T-cell (primary cell): ENCODE data around the gene RABGAP1L. TPM values are rescaled to one million over a fixed set of nuclear protein-coding genes. Genes with fewer than 3 reads are reported as not detected.

Source experiments
- ATAC-seq, 4 experiments: fragments of 200-7000 bp in 3 of 4; fragments of 150-1000 bp in 1 of 4; cut with Tn5 transposase; replicated peaks in 1 of 4; 1 replicate in 3 of 4; 2 replicates in 1 of 4; pipeline ENCODE4 v1.10.0; 2021; ENCODE audit warnings: moderate library complexity in 3 of 4, mild to moderate bottlenecking in 2 of 4, moderate number of reproducible peaks in 1 of 4
- CTCF ChIA-PET, 2 donors: fragments of 300-600 bp; sonication (Branson Sonifier 250); formaldehyde crosslinking; loops; one replicate each; lab custom pipeline; 2022; ENCODE audit warnings: antibody characterized with exemption in 2 of 2; lab: Charles Lee
- POLR2A ChIA-PET, 2 donors: fragments of 300-600 bp; sonication (Branson Sonifier 250); formaldehyde crosslinking; loops; one replicate each; lab custom pipeline; 2022; ENCODE audit warnings: antibody characterized with exemption in 2 of 2; lab: Charles Lee
- DNase-seq, 35 experiments: peaks; one replicate each; pipeline versions ENCODE4 v3.0.0 to v3.0.0-alpha.2; 2013 to 2023
- H3K27ac ChIP-seq: one replicate; pipeline ENCODE4 v1.5.1; 2013; ENCODE audit warnings: low read length
- H3K27me3 ChIP-seq, 2 experiments: replicated peaks in 1 of 2; 1 replicate in 1 of 2; 2 replicates in 1 of 2; pipeline versions ENCODE4 v1.6.1 to v1.7.0; 2013; ENCODE audit warnings: low read length in 1 of 2, mixed read lengths in 1 of 2; ENCODE audit not compliant: control insufficient read depth in 2 of 2, insufficient read depth in 2 of 2; ENCODE audit errors: extremely low read depth in 1 of 2
- H3K36me3 ChIP-seq, 2 donors: 1 replicate in 1 of 2; 2 replicates in 1 of 2; pipeline versions ENCODE4 v1.6.1 to v1.7.0; 2013; ENCODE audit warnings: low read length in 1 of 2; ENCODE audit not compliant: control insufficient read depth in 2 of 2, insufficient read depth in 1 of 2; ENCODE audit errors: extremely low read depth in 1 of 2
- H3K4me1 ChIP-seq, 2 experiments: 1 replicate in 1 of 2; 2 replicates in 1 of 2; pipeline versions ENCODE4 v1.6.1 to v1.7.0; 2013; ENCODE audit warnings: low read length in 2 of 2, mixed read lengths in 1 of 2; ENCODE audit not compliant: insufficient read depth in 2 of 2, control insufficient read depth in 1 of 2; ENCODE audit errors: extremely low read depth in 1 of 2
- H3K4me3 ChIP-seq, 2 donors: 1 replicate in 1 of 2; 2 replicates in 1 of 2; pipeline versions ENCODE4 v1.5.1 to v1.7.0; 2013; ENCODE audit warnings: mild to moderate bottlenecking in 2 of 2, low read length in 1 of 2, moderate library complexity in 1 of 2; ENCODE audit not compliant: control insufficient read depth in 1 of 2; ENCODE audit errors: extremely low read depth in 1 of 2
- H3K9me3 ChIP-seq: 2 replicates; pipeline ENCODE4 v1.7.0; 2013
- H3K27ac Mint-ChIP-seq, 2 donors: one replicate each; pipeline ENCODE4 v1.8.0; 2020 to 2021; ENCODE audit warnings: mild to moderate bottlenecking in 2 of 2, mixed read lengths in 2 of 2
- H3K27me3 Mint-ChIP-seq, 2 donors: one replicate each; pipeline ENCODE4 v1.8.0; 2021 to 2022; ENCODE audit warnings: mixed read lengths in 2 of 2
- H3K36me3 Mint-ChIP-seq: one replicate; pipeline ENCODE4 v1.8.0; 2021; ENCODE audit warnings: mixed read lengths
- H3K4me1 Mint-ChIP-seq, 3 donors: one replicate each; pipeline ENCODE4 v1.8.0; 2020 to 2022; ENCODE audit warnings: mixed read lengths in 3 of 3, mild to moderate bottlenecking in 1 of 3
- H3K4me3 Mint-ChIP-seq, 3 donors: one replicate each; pipeline ENCODE4 v1.8.0; 2020 to 2022; ENCODE audit warnings: mild to moderate bottlenecking in 3 of 3, mixed read lengths in 3 of 3, moderate library complexity in 3 of 3
- H3K9me3 Mint-ChIP-seq, 3 donors: one replicate each; pipeline ENCODE4 v1.8.0; 2020 to 2022; ENCODE audit warnings: mixed read lengths in 3 of 3
- whole genome bisulfite sequencing: methylation state at CpG from one replicate; pipeline ENCODE4 v1.1.5; 2013; ENCODE audit warnings: missing lambda C conversion rate; ENCODE audit not compliant: insufficient coverage; 5-methylcytosine and 5-hydroxymethylcytosine counted together
- total RNA-seq, 35 experiments: library from RNA in 6 of 35; stranded (reverse) in 6 of 35; fragments of 120-200 nt in 1 of 35; gene quantifications; one replicate each; pipeline versions ENCODE4 v1.2.1 to v1.2.4 and lab custom pipeline; 2013 to 2026

The RABGAP1L gene
- total RNA-seq, 5 donors from 2014 or later (not counting 1 experiment from before 2014, with no cell fraction given) = 75.0 to 108 (median 82.3) TPM

GRCh38 chr1:174206148-174206836 lies 47.0 kb downstream of the RABGAP1L start:
- ChIA-PET CTCF (interaction anchor here in 1 of 2 donors (3.7 kb wide), 1 partner anchor 12 kb away, joined by 20 read pairs; no protein-coding TSS in a partner anchor), POLR2A (interaction anchor here in 1 of 2 donors (0.7 kb wide), 1 partner anchor 562 kb away, joined by 3 read pairs; no protein-coding TSS in a partner anchor)
- Histone ChIP-seq H3K27ac (no peak overlapping the region), H3K27me3 (no peaks in the 10 kb centered on the region), H3K4me1 (peaks cover 0 to 15% of the 10 kb centered on the region in 2 experiments), H3K9me3 (no peaks in the 10 kb centered on the region), H3K4me3 (no peak overlapping the region), H3K36me3 (no peaks in the 10 kb centered on the region)
- peak in 1 of 35 experiments; percentile 42 for DNase-seq
- H3K9me3 Mint-ChIP-seq = peaks cover 2 to 10% (median 5%) of the 10 kb centered on the region in 3 donors
- 38% methylated on average over 2 of the region's 5 CpGs for WGBS
- peak in 1 of 4 experiments; percentile 27 for ATAC-seq
- H3K27ac Mint-ChIP-seq = peak overlapping the region; percentile 29 to 55
- H3K4me1 Mint-ChIP-seq = peaks cover 51 to 62% (median 52%) of the 10 kb centered on the region in 3 donors
- peak overlapping the region in 2 of 3 donors; percentile 7 to 22 for H3K4me3 Mint-ChIP-seq
- no peaks in the 10 kb centered on the region for H3K27me3 Mint-ChIP-seq
- peaks cover 9% of the 10 kb centered on the region for H3K36me3 Mint-ChIP-seq

GRCh38 chr1:174209347-174210187 lies 50.2 kb downstream of the RABGAP1L start:
- Histone ChIP-seq H3K4me1 (peaks cover 0 to 7% of the 10 kb centered on the region in 2 experiments), H3K27ac (no peak overlapping the region), H3K27me3 (no peaks in the 10 kb centered on the region), H3K9me3 (no peaks in the 10 kb centered on the region), H3K36me3 (no peaks in the 10 kb centered on the region), H3K4me3 (no peak overlapping the region)
- DNase-seq = no peak
- POLR2A ChIA-PET = no interaction called here
- no peak overlapping the region for H3K4me3 Mint-ChIP-seq
- peaks cover 2 to 5% (median 3%) of the 10 kb centered on the region in 3 donors for H3K9me3 Mint-ChIP-seq
- H3K27me3 Mint-ChIP-seq = no peaks in the 10 kb centered on the region
- CTCF ChIA-PET = interaction anchor here in 1 of 2 donors (1.5 kb wide), 1 partner anchor 12 kb away, joined by 3 read pairs; no protein-coding TSS in a partner anchor
- H3K4me1 Mint-ChIP-seq = peaks cover 33 to 45% (median 39%) of the 10 kb centered on the region in 3 donors
- peaks cover 5% of the 10 kb centered on the region for H3K36me3 Mint-ChIP-seq
- H3K27ac Mint-ChIP-seq = no peak overlapping the region
- no peak for ATAC-seq
- 85% methylated on average over 4 of the region's 5 CpGs for WGBS

GRCh38 chr1:174211486-174211885 lies 52.2 kb downstream of the RABGAP1L start:
- H3K4me3 Mint-ChIP-seq = no peak overlapping the region
- H3K4me3 ChIP-seq = no peak overlapping the region
- no peaks in the 10 kb centered on the region for H3K9me3 ChIP-seq
- H3K9me3 Mint-ChIP-seq = peaks cover 1 to 5% (median 3%) of the 10 kb centered on the region in 3 donors
- no peaks in the 10 kb centered on the region for H3K4me1 ChIP-seq
- H3K27me3 Mint-ChIP-seq = no peaks in the 10 kb centered on the region
- POLR2A ChIA-PET = no interaction called here
- H3K27ac Mint-ChIP-seq = no peak overlapping the region
- H3K27ac ChIP-seq = no peak overlapping the region
- no peak for ATAC-seq
- H3K36me3 ChIP-seq = no peaks in the 10 kb centered on the region
- H3K36me3 Mint-ChIP-seq = peaks cover 5% of the 10 kb centered on the region
- CTCF ChIA-PET = interaction anchor here (0.6 to 1.5 kb wide), 2 partner anchors 10 to 581 kb away, joined by 3 read pairs; no protein-coding TSS in a partner anchor
- DNase-seq = no peak
- H3K4me1 Mint-ChIP-seq = peaks cover 14 to 30% (median 23%) of the 10 kb centered on the region in 3 donors
- H3K27me3 ChIP-seq = no peaks in the 10 kb centered on the region

- Histone ChIP-seq H3K4me1 (no peaks in the 10 kb centered on the region), H3K27ac (no peak overlapping the region), H3K9me3 (no peaks in the 10 kb centered on the region), H3K4me3 (no peak overlapping the region), H3K36me3 (no peaks in the 10 kb centered on the region), H3K27me3 (no peaks in the 10 kb centered on the region)
- ATAC-seq (no peak), DNase-seq (no peak)
- Mint-ChIP-seq H3K4me3 (no peak overlapping the region), H3K27me3 (no peaks in the 10 kb centered on the region), H3K27ac (no peak overlapping the region), H3K9me3 (no peaks in the 10 kb centered on the region), H3K4me1 (peaks cover 0 to 11% (median 9%) of the 10 kb centered on the region in 3 donors), H3K36me3 (peaks cover under 1% of the 10 kb centered on the region)
- WGBS = no CpG with 5 or more reads among the region's 2 CpGs
- POLR2A ChIA-PET = no interaction called here
- CTCF ChIA-PET = interaction anchor here (0.5 kb wide), 2 partner anchors 180 to 240 kb away, joined by 3 read pairs; no protein-coding TSS in a partner anchor
These were observed 56.4 kb downstream of the RABGAP1L start for GRCh38 chr1:174215766-174216165.

- POLR2A ChIA-PET = interaction anchor here in 1 of 2 donors (0.5 to 1.0 kb wide), 3 partner anchors 10 to 485 kb away, joined by 4 to 5 read pairs (median 4); no protein-coding TSS in a partner anchor
- Mint-ChIP-seq H3K4me3 (no peak overlapping the region), H3K27ac (no peak overlapping the region), H3K4me1 (peaks cover 0 to 9% (median 8%) of the 10 kb centered on the region in 3 donors), H3K27me3 (no peaks in the 10 kb centered on the region), H3K9me3 (no peaks in the 10 kb centered on the region), H3K36me3 (peaks cover 14% of the 10 kb centered on the region)
- no peak overlapping the region for H3K27ac ChIP-seq
- whole genome bisulfite sequencing = 78% methylated on average over 2 of the region's 3 CpGs
- ATAC-seq = no peak
- no peaks in the 10 kb centered on the region for H3K9me3 ChIP-seq
- H3K27me3 ChIP-seq = no peaks in the 10 kb centered on the region
- no peak for DNase-seq
- no peaks in the 10 kb centered on the region for H3K4me1 ChIP-seq
- H3K36me3 ChIP-seq = peaks cover 0 to 9% of the 10 kb centered on the region in 2 donors
- CTCF ChIA-PET = interaction anchor here (0.5 to 1.8 kb wide), 25 partner anchors 11 to 1477 kb away, joined by 3 to 20 read pairs (median 3); partner anchors contain the start of gene CENPL (in 1 of the 2)
- H3K4me3 ChIP-seq = no peak overlapping the region
These were observed 57.9 kb downstream of the RABGAP1L start for GRCh38 chr1:174217248-174217647.
